BE2C (cell line): Measurements from ENCODE around the gene MAN2A1.

Experiments
- DNase-seq: peaks from one replicate; pipeline ENCODE4 v3.0.0-alpha.2; 2020
- H3K27me3 ChIP-seq: fragments of 250-450 bp; sonication (Bioruptor Pico); 2 replicates; pipeline ENCODE4 v1.5.1; 2020; ENCODE audit warnings: mild to moderate bottlenecking
- H3K36me3 ChIP-seq: fragments of 250-450 bp; sonication (Bioruptor Pico); 2 replicates; pipeline ENCODE4 v1.5.1; 2020; ENCODE audit warnings: mild to moderate bottlenecking
- H3K4me1 ChIP-seq: fragments of 250-450 bp; sonication (Bioruptor Pico); 2 replicates; pipeline ENCODE4 v1.5.1; 2020
- H3K4me3 ChIP-seq: 2 replicates; pipeline ENCODE4 v1.5.1; 2011; ENCODE audit warnings: low read depth, low read length
- H3K9me3 ChIP-seq: fragments of 250-450 bp; sonication (Bioruptor Pico); 2 replicates; pipeline ENCODE4 v1.5.1; 2020
- TF ChIP-seq, protein P1 (sequence below): IDR thresholded peaks from 2 replicates; pipeline ENCODE4 v1.5.1; 2012; ENCODE audit warnings: mild to moderate bottlenecking, low read depth, low read length

The MAN2A1 gene

DNA sequence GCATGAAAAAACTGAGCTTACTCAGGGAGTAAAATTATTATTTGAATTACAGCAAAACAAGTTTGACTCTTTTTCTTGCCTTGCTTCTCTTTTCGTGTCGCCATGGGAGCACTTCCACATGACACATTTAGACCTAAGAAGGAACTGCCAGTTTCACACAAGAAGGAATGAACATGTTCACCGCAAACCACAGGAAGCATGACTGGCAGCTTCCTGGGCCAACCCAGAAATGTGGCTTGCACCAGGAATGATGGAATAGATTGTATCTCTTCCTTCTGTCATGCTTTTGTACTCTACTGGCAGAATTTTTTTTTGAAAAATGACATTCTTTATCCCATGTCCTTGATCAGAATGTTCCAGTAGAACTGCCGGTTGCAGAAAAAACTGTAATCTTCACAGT lies 32.9 kb upstream of the MAN2A1 start:
- no peak for DNase-seq
- Histone ChIP-seq H3K4me1 (peaks cover 2% of the 10 kb centered on the region; the same call in 1 of the 2 replicates), H3K27me3 (no peaks in the 10 kb centered on the region), H3K4me3 (no peak overlapping the region), H3K9me3 (no peaks in the 10 kb centered on the region), H3K36me3 (no peaks in the 10 kb centered on the region)
- TF ChIP-seq, protein P1, sequence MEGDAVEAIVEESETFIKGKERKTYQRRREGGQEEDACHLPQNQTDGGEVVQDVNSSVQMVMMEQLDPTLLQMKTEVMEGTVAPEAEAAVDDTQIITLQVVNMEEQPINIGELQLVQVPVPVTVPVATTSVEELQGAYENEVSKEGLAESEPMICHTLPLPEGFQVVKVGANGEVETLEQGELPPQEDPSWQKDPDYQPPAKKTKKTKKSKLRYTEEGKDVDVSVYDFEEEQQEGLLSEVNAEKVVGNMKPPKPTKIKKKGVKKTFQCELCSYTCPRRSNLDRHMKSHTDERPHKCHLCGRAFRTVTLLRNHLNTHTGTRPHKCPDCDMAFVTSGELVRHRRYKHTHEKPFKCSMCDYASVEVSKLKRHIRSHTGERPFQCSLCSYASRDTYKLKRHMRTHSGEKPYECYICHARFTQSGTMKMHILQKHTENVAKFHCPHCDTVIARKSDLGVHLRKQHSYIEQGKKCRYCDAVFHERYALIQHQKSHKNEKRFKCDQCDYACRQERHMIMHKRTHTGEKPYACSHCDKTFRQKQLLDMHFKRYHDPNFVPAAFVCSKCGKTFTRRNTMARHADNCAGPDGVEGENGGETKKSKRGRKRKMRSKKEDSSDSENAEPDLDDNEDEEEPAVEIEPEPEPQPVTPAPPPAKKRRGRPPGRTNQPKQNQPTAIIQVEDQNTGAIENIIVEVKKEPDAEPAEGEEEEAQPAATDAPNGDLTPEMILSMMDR = no peak

DNA sequence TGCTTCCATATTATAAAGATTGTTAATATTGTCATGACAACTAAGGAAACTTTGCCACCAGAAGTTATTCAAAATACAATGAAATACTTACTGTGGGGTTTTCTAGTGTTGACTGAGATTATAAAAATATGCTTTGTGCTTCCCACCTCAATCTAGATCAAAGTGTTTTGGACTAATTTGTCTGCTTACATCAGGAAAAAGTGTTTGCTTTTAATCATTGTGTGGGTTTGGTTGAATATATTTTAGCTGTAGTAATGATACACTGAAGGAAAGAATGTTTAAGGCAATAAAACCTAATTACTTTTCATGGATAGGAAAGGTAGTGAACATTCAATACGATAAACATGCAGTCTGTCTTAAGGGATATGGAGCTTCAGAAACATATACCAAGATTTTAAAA lies 29.8 kb upstream of the MAN2A1 start:
- no peak overlapping the region for H3K4me3 ChIP-seq
- no peaks in the 10 kb centered on the region for H3K36me3 ChIP-seq
- TF ChIP-seq, protein P1 = no peak
- H3K27me3 ChIP-seq = no peaks in the 10 kb centered on the region
- DNase-seq = no peak
- peaks cover 2% of the 10 kb centered on the region; the same call in 1 of the 2 replicates for H3K4me1 ChIP-seq
- H3K9me3 ChIP-seq = no peaks in the 10 kb centered on the region

DNA sequence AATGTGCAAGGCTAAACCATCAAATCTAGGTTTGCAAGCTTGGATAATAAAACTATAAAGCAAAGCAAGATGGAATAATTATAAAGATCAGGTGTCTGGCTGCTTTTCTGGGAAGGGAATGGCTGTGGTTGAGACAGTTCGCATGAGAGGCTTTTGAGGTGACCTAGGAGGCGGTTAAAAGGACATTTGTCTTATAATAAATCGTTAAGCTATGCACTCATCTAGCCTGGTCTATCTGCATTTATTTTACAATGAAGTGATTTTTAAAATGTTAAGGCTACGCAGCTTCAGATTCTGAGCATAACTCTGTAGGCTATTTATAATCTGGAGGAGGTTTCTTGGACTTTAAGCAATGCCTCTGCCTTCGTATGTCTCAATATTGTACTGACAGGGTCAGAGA lies 29.4 kb upstream of the MAN2A1 start:
- TF ChIP-seq, protein P1 = no peak
- Histone ChIP-seq H3K9me3 (no peaks in the 10 kb centered on the region), H3K4me1 (peaks cover 2% of the 10 kb centered on the region; the same call in 1 of the 2 replicates), H3K4me3 (no peak overlapping the region), H3K36me3 (no peaks in the 10 kb centered on the region), H3K27me3 (no peaks in the 10 kb centered on the region)
- DNase-seq = no peak

DNA sequence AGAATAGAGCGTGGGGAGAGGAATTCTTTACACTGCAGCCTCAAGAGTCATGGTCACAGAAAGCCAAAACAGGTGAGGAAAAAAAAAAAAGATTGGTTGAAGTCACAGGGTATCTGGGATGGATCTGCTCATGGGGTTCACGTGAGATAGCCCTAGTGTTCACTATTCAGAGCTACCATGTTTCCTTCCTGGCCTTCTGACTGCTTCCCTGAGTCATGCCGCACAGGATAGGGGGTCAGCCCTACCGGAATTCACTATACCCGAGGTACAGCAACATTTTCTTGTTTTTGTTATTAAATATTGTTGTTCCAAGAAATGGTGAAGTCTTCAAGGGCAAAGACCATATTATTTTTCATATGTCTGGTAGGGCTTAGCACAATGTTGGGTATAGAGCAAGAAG lies 21.5 kb upstream of the MAN2A1 start:
- H3K27me3 ChIP-seq = no peaks in the 10 kb centered on the region
- no peaks in the 10 kb centered on the region for H3K36me3 ChIP-seq
- DNase-seq = no peak
- no peak overlapping the region for H3K4me3 ChIP-seq
- no peaks in the 10 kb centered on the region for H3K4me1 ChIP-seq
- no peaks in the 10 kb centered on the region for H3K9me3 ChIP-seq
- TF ChIP-seq, protein P1 = no peak

DNA sequence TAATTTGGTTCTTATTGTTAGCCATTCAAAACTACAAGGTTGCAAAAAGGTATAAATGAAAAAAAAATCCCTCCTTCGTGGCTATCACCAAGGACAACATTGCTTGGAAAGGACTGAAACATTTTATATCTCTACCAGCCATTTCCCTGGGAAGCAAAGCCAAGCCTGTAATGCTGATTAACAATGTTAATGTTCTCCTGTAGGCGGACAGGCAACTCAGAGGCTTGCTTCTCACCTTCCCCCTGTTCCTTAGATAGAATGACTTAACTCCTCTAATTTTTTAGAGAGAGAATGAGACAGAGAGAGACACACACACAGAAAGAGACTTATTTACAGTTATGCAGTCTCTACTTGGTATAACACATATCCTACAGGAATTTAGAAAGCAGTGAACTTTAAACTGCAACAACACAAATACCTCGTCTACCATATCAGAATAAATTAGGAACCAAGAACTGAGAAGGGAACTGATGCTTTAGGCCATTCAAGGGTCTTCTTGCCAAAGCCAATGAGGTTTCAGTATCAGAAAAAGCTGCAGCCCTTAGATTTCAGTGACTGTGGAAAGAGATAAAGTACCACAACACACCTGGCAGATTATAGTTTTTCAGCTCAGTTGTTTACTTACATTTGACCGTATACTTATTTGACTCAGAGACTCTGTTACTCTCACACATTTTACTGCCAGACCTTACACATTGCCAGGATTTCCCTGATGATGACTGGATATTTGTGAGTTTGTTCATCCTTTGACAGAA lies 20.9 kb upstream of the MAN2A1 start:
- H3K9me3 ChIP-seq = no peaks in the 10 kb centered on the region
- TF ChIP-seq, protein P1 = no peak
- DNase-seq = no peak

DNA sequence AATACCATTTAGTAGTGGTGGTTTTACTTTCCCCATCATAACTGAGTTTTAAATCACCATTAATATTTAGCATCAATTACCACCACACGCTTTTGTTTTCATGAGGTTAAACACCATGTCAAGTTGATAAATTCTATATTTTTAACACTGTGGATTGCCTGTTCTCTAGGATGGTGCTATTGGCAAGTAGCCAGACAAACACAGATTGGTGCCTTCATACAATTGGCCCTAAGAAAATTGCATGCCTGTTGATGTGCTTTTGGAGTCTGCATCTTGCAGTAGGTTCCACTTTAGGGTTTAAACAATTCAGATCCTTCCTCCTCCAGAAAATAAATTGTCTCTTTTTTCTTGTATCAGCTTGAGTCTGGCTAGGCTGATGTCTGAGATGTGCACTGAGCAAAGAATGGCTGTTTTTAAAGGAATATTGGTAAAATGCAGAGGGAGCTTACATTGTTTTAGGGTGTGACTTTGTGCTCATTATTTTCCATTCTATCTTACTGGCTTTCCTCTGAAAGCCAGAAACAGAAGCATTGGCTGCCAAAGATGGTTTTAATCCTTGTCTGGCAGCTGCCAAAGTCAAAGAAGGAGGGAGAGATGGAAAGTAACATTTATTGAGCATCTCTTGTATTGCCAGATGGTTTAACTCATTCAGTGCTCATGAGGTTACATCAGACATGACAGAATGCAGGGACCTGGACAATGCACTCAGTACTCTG lies 19.6 kb upstream of the MAN2A1 start:
- TF ChIP-seq, protein P1 = no peak
- Histone ChIP-seq H3K4me3 (no peak overlapping the region), H3K27me3 (no peaks in the 10 kb centered on the region), H3K4me1 (no peaks in the 10 kb centered on the region), H3K9me3 (no peaks in the 10 kb centered on the region), H3K36me3 (no peaks in the 10 kb centered on the region)
- DNase-seq = no peak

More for the DNA sequence above, 20.9 kb upstream of the MAN2A1 start:
- Histone ChIP-seq H3K27me3 (no peaks in the 10 kb centered on the region), H3K4me1 (no peaks in the 10 kb centered on the region), H3K4me3 (no peak overlapping the region), H3K36me3 (no peaks in the 10 kb centered on the region)
